ENCODE measurements around the gene DHRSX. TPM values are rescaled to one million over a fixed set of nuclear protein-coding genes. Genes with fewer than 3 reads are reported as not detected.

Gene DHRSX
- total and polyA plus RNA-seq, 9 of the 15 experiments (the other 6 are each of a cell fraction or from before 2014, with no cell fraction given), result 0.59 to 11.0 (median 6.2) TPM

GRCh38 chrX:2224597-2225235 is 276.1 kb downstream of the DHRSX start (continued):
- TF ChIP-seq, protein P1, sequence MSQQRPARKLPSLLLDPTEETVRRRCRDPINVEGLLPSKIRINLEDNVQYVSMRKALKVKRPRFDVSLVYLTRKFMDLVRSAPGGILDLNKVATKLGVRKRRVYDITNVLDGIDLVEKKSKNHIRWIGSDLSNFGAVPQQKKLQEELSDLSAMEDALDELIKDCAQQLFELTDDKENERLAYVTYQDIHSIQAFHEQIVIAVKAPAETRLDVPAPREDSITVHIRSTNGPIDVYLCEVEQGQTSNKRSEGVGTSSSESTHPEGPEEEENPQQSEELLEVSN (IDR thresholded peaks at IDR 0.05; ENCODE audit: borderline replicate concordance in 1 of 2, extremely low read depth in 1 of 2, insufficient read depth in 1 of 2, insufficient read length in 1 of 2, low read depth in 1 of 2, low read length in 1 of 2, poor library complexity in 1 of 2, severe bottlenecking in 1 of 2), result no peak
- TF ChIP-seq LARP7 (IDR thresholded peaks at IDR 0.05) (no peak), ZNF280B (CRISPR knock-in tag; IDR thresholded peaks at IDR 0.05) (no peak), ZNF707 (CRISPR knock-in tag; conservative IDR thresholded peaks at IDR 0.05) (no peak), ZNF766 (CRISPR knock-in tag; conservative IDR thresholded peaks at IDR 0.05) (no peak), CGGBP1 (CRISPR knock-in tag; IDR thresholded peaks at IDR 0.05) (no peak), ELF4 (CRISPR knock-in tag; IDR thresholded peaks at IDR 0.05) (no peak), MEIS2 (IDR thresholded peaks at IDR 0.05; ENCODE audit: partially characterized antibody) (no peak), ZNF75A (CRISPR knock-in tag; IDR thresholded peaks at IDR 0.05) (no peak), SIN3A (IDR thresholded peaks at IDR 0.05; ENCODE audit: borderline replicate concordance in 2 of 2, control insufficient read depth in 1 of 2, low read depth in 2 of 2, low read length in 2 of 2) (no peak)
